Left lung (tissue), 10 donors: Measurements from ENCODE around the gene ADAMTS8. TPM values are rescaled to one million over a fixed set of nuclear protein-coding genes. Genes with fewer than 3 reads are reported as not detected.

Experiments
- ATAC-seq: fragments of 200-7000 bp; cut with Tn5 transposase; one replicate; pipeline ENCODE4 v1.9.1; 2020; ENCODE audit warnings: moderate library complexity
- DNase-seq, 4 donors: peaks; one replicate each; pipeline ENCODE4 v3.0.0-alpha.2; 2013 to 2020
- H3K27ac ChIP-seq, 2 donors: fragments of 200-600 bp; sonication (generic) in 1 of 2; one replicate each; pipeline versions ENCODE4 v1.5.0 to v1.8.0; 2020 to 2021
- H3K27me3 ChIP-seq, 2 donors: fragments of 200-600 bp; sonication (generic) in 1 of 2; one replicate each; pipeline versions ENCODE4 v1.5.0 to v1.8.0; 2020 to 2021
- H3K36me3 ChIP-seq, 2 donors: fragments of 200-600 bp; sonication (generic) in 1 of 2; one replicate each; pipeline versions ENCODE4 v1.5.0 to v1.8.0; 2020 to 2021
- H3K4me1 ChIP-seq, 2 donors: fragments of 200-600 bp; one replicate each; pipeline ENCODE4 v1.8.0; 2021
- H3K4me3 ChIP-seq, 2 donors: fragments of 200-600 bp; sonication (generic) in 1 of 2; one replicate each; pipeline versions ENCODE4 v1.5.0 to v1.8.0; 2020 to 2021; ENCODE audit warnings: mild to moderate bottlenecking in 1 of 2
- H3K9me3 ChIP-seq, 2 donors: fragments of 200-600 bp; sonication (generic) in 1 of 2; one replicate each; pipeline versions ENCODE4 v1.5.0 to v1.8.0; 2020 to 2021
- CTCF ChIP-seq, 2 donors: fragments of 200-600 bp; sonication (generic) in 1 of 2; IDR thresholded peaks; one replicate each; pipeline versions ENCODE4 v1.5.0 to v1.8.0; 2021; ENCODE audit warnings: antibody characterized with exemption in 2 of 2
- intact Hi-C, 2 donors: fragments of 100-400 bp; cut with DNase I; formaldehyde crosslinking; loops; one replicate each; pipeline versions ENCODE4 v1.11.2 to v1.14.2; 2022
- polyA plus RNA-seq, 6 donors: library from polyadenylated mRNA; unstranded; fragments of 120-200 nt; gene quantifications; one replicate each; pipeline ENCODE4 v1.2.1, GENCODE V29; 2013; ENCODE audit not compliant: insufficient read length in 6 of 6
- total RNA-seq, 2 donors: library from RNA; stranded (reverse); fragmentation: NEBNext Ultra II Directional; extraction: Animal tissue kit (Norgen Biotek cat#: 25700); gene quantifications; one replicate each; pipeline ENCODE4 v1.2.1, GENCODE V29; 2021
- donor health status: DM: no; HTN: yes; CAD: no.
- donor health status: DM: no; HTN: no; CAD: no.

ADAMTS8 gene
- total and polyA plus RNA-seq, 8 donors = 1.2 to 48.5 (median 5.3) TPM

GRCh38 chr11:130473056-130473794, 44.8 kb upstream of the ADAMTS8 start:
- no peaks in the 10 kb centered on the region for H3K9me3 ChIP-seq
- TF ChIP-seq CTCF (IDR thresholded peaks at IDR 0.05) = no peak
- no peak for ATAC-seq

GRCh38 chr11:130472434-130472961, 44.1 kb upstream of the ADAMTS8 start:
- H3K27me3 ChIP-seq = no peaks in the 10 kb centered on the region
- H3K36me3 ChIP-seq = peaks cover 0 to 12% of the 10 kb centered on the region in 2 donors
- no peak for TF ChIP-seq CTCF (IDR thresholded peaks at IDR 0.05)
- H3K4me1 ChIP-seq = peaks cover 0 to under 1% of the 10 kb centered on the region in 2 donors
- intact Hi-C loops = no loop called here
- no peak for ATAC-seq
- H3K27ac ChIP-seq = no peak overlapping the region
- no peak overlapping the region for H3K4me3 ChIP-seq
- DNase-seq = no peak
- no peaks in the 10 kb centered on the region for H3K9me3 ChIP-seq

More at GRCh38 chr11:130473056-130473794, 44.8 kb upstream of the ADAMTS8 start:
- Histone ChIP-seq H3K4me3 (no peak overlapping the region), H3K36me3 (peaks cover 0 to 12% of the 10 kb centered on the region in 2 donors), H3K4me1 (peaks cover under 1 to 6% of the 10 kb centered on the region in 2 donors), H3K27ac (no peak overlapping the region), H3K27me3 (no peaks in the 10 kb centered on the region)
- intact Hi-C loops = no loop called here
- no peak for DNase-seq

GRCh38 chr11:130471731-130472433, 43.5 kb upstream of the ADAMTS8 start:
- no peaks in the 10 kb centered on the region for H3K27me3 ChIP-seq
- intact Hi-C loops = no loop called here
- H3K4me1 ChIP-seq = no peaks in the 10 kb centered on the region
- no peak overlapping the region for H3K27ac ChIP-seq
- no peaks in the 10 kb centered on the region for H3K9me3 ChIP-seq
- ATAC-seq (no peak), DNase-seq (no peak)
- no peak overlapping the region for H3K4me3 ChIP-seq
- no peak for TF ChIP-seq CTCF (IDR thresholded peaks at IDR 0.05)
- H3K36me3 ChIP-seq = peaks cover 0 to 12% of the 10 kb centered on the region in 2 donors

- H3K4me1 ChIP-seq = no peaks in the 10 kb centered on the region
- intact Hi-C loops = no loop called here
- peaks cover 0 to 12% of the 10 kb centered on the region in 2 donors for H3K36me3 ChIP-seq
- no peak overlapping the region for H3K27ac ChIP-seq
- H3K4me3 ChIP-seq = no peak overlapping the region
- DNase-seq (no peak), ATAC-seq (no peak)
- H3K9me3 ChIP-seq = no peaks in the 10 kb centered on the region
- TF ChIP-seq CTCF (IDR thresholded peaks at IDR 0.05) = no peak
- H3K27me3 ChIP-seq = no peaks in the 10 kb centered on the region
These were observed 42.7 kb upstream of the ADAMTS8 start for GRCh38 chr11:130470832-130471706.
